NCI-H1436 treated with DMSO at 0.1 percent for 48 hours (cell line): ENCODE data around the gene KRT33B.
A peak's percentile ranks its signal among the peaks of the same experiment; 100 is the strongest.
"Not testable (repeated sequence)": the region's sequence is repeated elsewhere in the genome, so short reads cannot be mapped to it uniquely, and the experiment has no call there.

Source experiments
- DNase-seq: peaks from one replicate; lab custom pipeline; 2025; lab: John Stamatoyannopoulos, UW

KRT33B gene

GRCh38 chr17:41346421-41346820 is 23.2 kb downstream of the KRT33B start:
- DNase-seq, result not testable (repeated sequence)

- DNase-seq, result no peak
Measured at GRCh38 chr17:41345992-41346391, 23.6 kb downstream of the KRT33B start.

- no peak for DNase-seq
Measured at GRCh38 chr17:41343029-41343428, 26.6 kb downstream of the KRT33B start.

GRCh38 chr17:41340934-41341861 is 28.4 kb downstream of the KRT33B start:
- no peak for DNase-seq

- DNase-seq, result no peak
Measured at GRCh38 chr17:41340494-41340893, 29.1 kb downstream of the KRT33B start.

GRCh38 chr17:41339571-41340172 is 29.9 kb downstream of the KRT33B start:
- no peak for DNase-seq

GRCh38 chr17:41338961-41339485 is 30.6 kb downstream of the KRT33B start:
- no peak for DNase-seq

- no peak for DNase-seq
Measured at GRCh38 chr17:41335747-41336146, 33.9 kb downstream of the KRT33B start.

GRCh38 chr17:41334385-41335305 is 35.0 kb downstream of the KRT33B start:
- DNase-seq, result no peak

GRCh38 chr17:41333836-41334235 is 35.8 kb downstream of the KRT33B start:
- no peak for DNase-seq

GRCh38 chr17:41333098-41333497 is 36.5 kb downstream of the KRT33B start:
- DNase-seq, result no peak

- no peak for DNase-seq
Measured at GRCh38 chr17:41332239-41332638, 37.4 kb downstream of the KRT33B start.

GRCh38 chr17:41331606-41332005 is 38.0 kb downstream of the KRT33B start:
- no peak for DNase-seq

GRCh38 chr17:41329279-41329948 is 40.2 kb downstream of the KRT33B start:
- DNase-seq, result peak; percentile 3

GRCh38 chr17:41328207-41328606 is 41.4 kb downstream of the KRT33B start:
- no peak for DNase-seq

GRCh38 chr17:41327411-41328120 is 42.0 kb downstream of the KRT33B start:
- DNase-seq, result no peak

GRCh38 chr17:41326173-41327145 is 43.2 kb downstream of the KRT33B start:
- no peak for DNase-seq

GRCh38 chr17:41325611-41326010 is 44.0 kb downstream of the KRT33B start:
- DNase-seq, result no peak

- DNase-seq, result no peak
Measured at GRCh38 chr17:41325126-41325525, 44.5 kb downstream of the KRT33B start.
